SK-N-MC (cell line): ENCODE data around the gene ULK4.

Experiments used
- EZH2 ChIP-seq: fragments of 200-600 bp; sonication (generic); IDR thresholded peaks from one replicate; pipeline ENCODE4 v1.6.1; 2017; ENCODE audit warnings: antibody characterized with exemption
- POLR2AphosphoS5 ChIP-seq: IDR thresholded peaks from 2 replicates; pipeline ENCODE4 v1.6.1; 2012; ENCODE audit warnings: mild to moderate bottlenecking, low read depth, low read length, borderline replicate concordance

- no peak for TF ChIP-seq EZH2
- no peak for TF ChIP-seq POLR2AphosphoS5
Measured at GRCh38 chr3:41290736-41291135, 671.2 kb downstream of the ULK4 start.
